Pancreas (tissue), 10 donors: ENCODE results near the gene SCGB1D4. TPM values are rescaled to one million over a fixed set of nuclear protein-coding genes. Genes with fewer than 3 reads are reported as not detected.
A peak's percentile ranks its signal among the peaks of the same experiment; 100 is the strongest.
"Not testable (repeated sequence)": the region's sequence is repeated elsewhere in the genome, so short reads cannot be mapped to it uniquely, and the experiment has no call there.

Source experiments
- ATAC-seq, 4 donors: fragments of 200-7000 bp; cut with Tn5 transposase; one replicate each; pipeline versions ENCODE4 v1.8.0 to v1.9.1; 2020; ENCODE audit warnings: mild to moderate bottlenecking in 4 of 4, moderate library complexity in 4 of 4
- DNase-seq, 6 donors: peaks; one replicate each; pipeline ENCODE4 v3.0.0-alpha.2; 2020
- FAIRE-seq: peaks from 2 replicates; lab custom pipeline; 2012; peaks lifted over from hg19 to GRCh38; lab: Jason Lieb, UNC
- H3K27ac ChIP-seq, 4 donors: fragments of 200-600 bp; sonication (generic); 1 replicate in 3 of 4; 2 replicates in 1 of 4; pipeline versions ENCODE4 v1.5.0 to v1.8.0; 2020
- H3K27me3 ChIP-seq, 4 donors: fragments of 200-600 bp; one replicate each; pipeline ENCODE4 v1.8.0; 2021
- H3K36me3 ChIP-seq, 3 donors: fragments of 200-600 bp; sonication (generic) in 1 of 3; one replicate each; pipeline versions ENCODE4 v1.5.0 to v1.8.0; 2020 to 2021
- H3K4me1 ChIP-seq, 3 donors: fragments of 200-600 bp; one replicate each; pipeline ENCODE4 v1.8.0; 2021
- H3K4me3 ChIP-seq, 4 donors: fragments of 200-600 bp; sonication (generic) in 2 of 4; one replicate each; pipeline versions ENCODE4 v1.5.0 to v1.8.0; 2020 to 2021
- H3K9me3 ChIP-seq, 4 donors: fragments of 200-600 bp; one replicate each; pipeline ENCODE4 v1.8.0; 2021
- WGBS, 2 donors: extraction: QIAGEN DNeasy Blood & Tissue Kit; methylation state at CpG; one replicate each; pipeline ENCODE4 v1.1.7; 2013; 5-methylcytosine and 5-hydroxymethylcytosine counted together
- intact Hi-C, 3 donors: fragments of 100-400 bp; cut with DNase I; formaldehyde crosslinking; loops; one replicate each; pipeline versions ENCODE4 v1.11.1 to v1.14.2; 2022
- polyA plus RNA-seq, 2 donors: library from polyadenylated mRNA; stranded (reverse); fragments of 200-250 nt; gene quantifications; one replicate each; pipeline ENCODE4 v1.2.3, GENCODE V29; 2013
- total RNA-seq, 6 donors: library from RNA; stranded (reverse); fragmentation: NEBNext Ultra II Directional in 4 of 6; extraction: Animal tissue kit (Norgen Biotek cat#: 25700) in 4 of 6; gene quantifications; one replicate each; pipeline versions ENCODE4 v1.2.1 to v1.2.4, GENCODE V29; 2021 to 2023
- TF ChIP-seq, protein P1 (sequence below), 4 donors: fragments of 200-600 bp; sonication (generic) in 3 of 4; IDR thresholded peaks; one replicate each; pipeline versions ENCODE4 v1.5.0 to v1.8.0; 2021; ENCODE audit warnings: antibody characterized with exemption in 4 of 4
- donor health status: healthy with polysubstance abuse.
- donor health status: DM: no; HTN: no; CAD: no; lungs with moderate emphysema.
- donor health status: DM: no; HTN: no; CAD: no.
- donor health status: control.
- donor health status: control.
- donor health status: Bipolar disorder and iron deficiency.
- donor health status: DM: yes; HTN: yes; CAD: no.
- donor health status: DM: no; HTN: no; CAD: no.
- donor health status: DM: no; HTN: no; CAD: no.
- donor health status: DM: yes; HTN: yes; CAD: no.

The SCGB1D4 gene
- total and polyA plus RNA-seq, 8 donors = not detected

DNA sequence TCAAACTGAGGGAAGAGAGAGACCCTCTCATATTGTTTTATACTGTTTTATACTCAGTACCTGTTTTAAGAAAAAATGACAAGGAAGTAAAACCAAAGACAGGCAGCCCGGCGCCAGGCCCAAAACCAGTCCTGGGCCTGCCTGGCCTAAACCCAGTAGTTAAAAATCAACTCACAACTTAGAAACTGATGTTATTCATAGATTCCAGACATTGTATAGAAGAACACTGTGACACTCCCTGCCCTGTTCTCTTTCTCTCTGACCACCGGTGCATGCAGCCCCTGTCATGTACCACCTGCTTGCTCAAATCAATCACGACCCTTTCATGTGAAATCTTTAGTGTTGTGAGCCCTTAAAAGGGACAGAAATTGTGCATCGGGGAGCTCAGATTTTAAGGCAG, 26.9 kb upstream of the SCGB1D4 start:
- H3K27ac ChIP-seq = peak overlapping the region in 2 of 4 donors; percentile 39 to 61
- FAIRE-seq, intact Hi-C loops, H3K4me1 ChIP-seq, DNase-seq, H3K36me3 ChIP-seq, H3K9me3 ChIP-seq, H3K27me3 ChIP-seq, H3K4me3 ChIP-seq: not testable (repeated sequence)
- WGBS, 2 donors = 51 to 57% methylated on average over 5 of the region's 5 CpGs
- peak; percentile 25 to 46 (median 39) for ATAC-seq

GRCh38 chr11:62324731-62325556, 26.1 kb upstream of the SCGB1D4 start:
- DNase-seq (peak in 3 of 6 donors; percentile 33 to 69 (median 42)), ATAC-seq (peak; percentile 46 to 81 (median 75)), FAIRE-seq (no peak)
- peak overlapping the region in 2 of 4 donors; percentile 39 to 61 for H3K27ac ChIP-seq
- H3K4me3 ChIP-seq = no peak overlapping the region
- no peaks in the 10 kb centered on the region for H3K36me3 ChIP-seq
- no peaks in the 10 kb centered on the region for H3K27me3 ChIP-seq
- WGBS, 2 donors = 49 to 70% methylated on average over 18 of the region's 18 CpGs
- intact Hi-C loops = no loop called here
- peaks cover 0 to 4% (median 0%) of the 10 kb centered on the region in 3 donors for H3K4me1 ChIP-seq
- TF ChIP-seq, protein P1, sequence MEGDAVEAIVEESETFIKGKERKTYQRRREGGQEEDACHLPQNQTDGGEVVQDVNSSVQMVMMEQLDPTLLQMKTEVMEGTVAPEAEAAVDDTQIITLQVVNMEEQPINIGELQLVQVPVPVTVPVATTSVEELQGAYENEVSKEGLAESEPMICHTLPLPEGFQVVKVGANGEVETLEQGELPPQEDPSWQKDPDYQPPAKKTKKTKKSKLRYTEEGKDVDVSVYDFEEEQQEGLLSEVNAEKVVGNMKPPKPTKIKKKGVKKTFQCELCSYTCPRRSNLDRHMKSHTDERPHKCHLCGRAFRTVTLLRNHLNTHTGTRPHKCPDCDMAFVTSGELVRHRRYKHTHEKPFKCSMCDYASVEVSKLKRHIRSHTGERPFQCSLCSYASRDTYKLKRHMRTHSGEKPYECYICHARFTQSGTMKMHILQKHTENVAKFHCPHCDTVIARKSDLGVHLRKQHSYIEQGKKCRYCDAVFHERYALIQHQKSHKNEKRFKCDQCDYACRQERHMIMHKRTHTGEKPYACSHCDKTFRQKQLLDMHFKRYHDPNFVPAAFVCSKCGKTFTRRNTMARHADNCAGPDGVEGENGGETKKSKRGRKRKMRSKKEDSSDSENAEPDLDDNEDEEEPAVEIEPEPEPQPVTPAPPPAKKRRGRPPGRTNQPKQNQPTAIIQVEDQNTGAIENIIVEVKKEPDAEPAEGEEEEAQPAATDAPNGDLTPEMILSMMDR (IDR thresholded peaks at IDR 0.05) = peak in 1 of 4 donors; percentile 14
- no peaks in the 10 kb centered on the region for H3K9me3 ChIP-seq

- H3K4me3 ChIP-seq = no peak overlapping the region
- H3K9me3 ChIP-seq = no peaks in the 10 kb centered on the region
- no peak for ATAC-seq
- no peak overlapping the region for H3K27ac ChIP-seq
- H3K4me1 ChIP-seq = peaks cover 0 to 4% (median 0%) of the 10 kb centered on the region in 3 donors
- H3K27me3 ChIP-seq = no peaks in the 10 kb centered on the region
- TF ChIP-seq, protein P1 (IDR thresholded peaks at IDR 0.05) = no peak
- no peak for DNase-seq
- FAIRE-seq = no peak
- WGBS, 2 donors = 79 to 86% methylated on average over 2 of the region's 2 CpGs
- H3K36me3 ChIP-seq = no peaks in the 10 kb centered on the region
- intact Hi-C loops = no loop called here
Observed at GRCh38 chr11:62322524-62322923, 23.6 kb upstream of the SCGB1D4 start.

- Histone ChIP-seq H3K9me3 (no peaks in the 10 kb centered on the region), H3K36me3 (no peaks in the 10 kb centered on the region), H3K4me3 (no peak overlapping the region), H3K27me3 (no peaks in the 10 kb centered on the region), H3K27ac (no peak overlapping the region), H3K4me1 (no peaks in the 10 kb centered on the region)
- no peak for ATAC-seq
- no peak for DNase-seq
- TF ChIP-seq, protein P1 (IDR thresholded peaks at IDR 0.05) = no peak
- WGBS, 2 donors = 78 to 84% methylated on average over 1 of the region's 1 CpG
- intact Hi-C loops = loop anchor here in 2 of 3 donors (10.0 kb wide), 2 partner anchors 141 to 151 kb away; no protein-coding TSS in a partner anchor
- no peak for FAIRE-seq
Observed at GRCh38 chr11:62315431-62315830, 16.6 kb upstream of the SCGB1D4 start.

DNA sequence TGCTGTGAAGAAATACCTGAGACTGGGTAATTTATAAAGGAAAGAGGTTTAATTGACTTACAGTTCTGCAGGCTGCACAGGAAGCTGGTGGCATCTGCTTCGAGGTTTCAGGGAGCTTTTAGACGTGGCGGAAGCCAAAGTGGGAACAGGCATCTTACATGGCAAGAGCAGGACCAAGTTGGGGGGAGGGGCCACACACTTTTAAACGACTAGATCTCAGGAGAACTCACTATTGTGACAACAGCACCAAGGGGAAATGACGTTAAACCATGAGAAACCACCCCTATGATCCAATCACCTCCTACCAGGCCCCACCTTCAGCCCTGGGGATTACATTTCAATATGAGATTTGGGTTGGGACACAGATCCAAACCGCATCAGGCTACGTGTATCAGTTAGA, 11.1 kb upstream of the SCGB1D4 start:
- no peaks in the 10 kb centered on the region for H3K27me3 ChIP-seq
- DNase-seq (no peak), ATAC-seq (no peak), FAIRE-seq (no peak)
- intact Hi-C loops = loop anchor here in 2 of 3 donors (10.0 kb wide), 2 partner anchors 135 to 145 kb away; no protein-coding TSS in a partner anchor
- no peak overlapping the region for H3K4me3 ChIP-seq
- WGBS, 2 donors = 48 to 63% methylated on average over 7 of the region's 7 CpGs
- TF ChIP-seq, protein P1 (IDR thresholded peaks at IDR 0.05) = no peak
- H3K27ac ChIP-seq = no peak overlapping the region
- no peaks in the 10 kb centered on the region for H3K4me1 ChIP-seq
- no peaks in the 10 kb centered on the region for H3K36me3 ChIP-seq
- no peaks in the 10 kb centered on the region for H3K9me3 ChIP-seq
